Renal cortical epithelial cell (primary cell): ENCODE measurements around the gene ZNF143. TPM values are rescaled to one million over a fixed set of nuclear protein-coding genes. Genes with fewer than 3 reads are reported as not detected.
"Not testable (repeated sequence)": the region's sequence is repeated elsewhere in the genome, so short reads cannot be mapped to it uniquely, and the experiment has no call there.

ENCODE experiments used
- DNase-seq: peaks from one replicate; pipeline ENCODE4 v3.0.0-alpha.2; 2011; ENCODE audit warnings: low read depth
- total RNA-seq: library from RNA; depleted of rRNA; stranded (reverse); fragments of >200 nt; gene quantifications from 2 replicates; pipeline ENCODE4 v1.2.3, GENCODE V29; 2014

Gene ZNF143
- total RNA-seq, 1 donor from 2014 or later, result 40.0 TPM

- DNase-seq, result not testable (repeated sequence)
These were observed 88.4 kb downstream of the ZNF143 start for GRCh38 chr11:9549216-9549615.

- peak; percentile 38 for DNase-seq
These were observed 89.4 kb downstream of the ZNF143 start for GRCh38 chr11:9550191-9550628.

DNA sequence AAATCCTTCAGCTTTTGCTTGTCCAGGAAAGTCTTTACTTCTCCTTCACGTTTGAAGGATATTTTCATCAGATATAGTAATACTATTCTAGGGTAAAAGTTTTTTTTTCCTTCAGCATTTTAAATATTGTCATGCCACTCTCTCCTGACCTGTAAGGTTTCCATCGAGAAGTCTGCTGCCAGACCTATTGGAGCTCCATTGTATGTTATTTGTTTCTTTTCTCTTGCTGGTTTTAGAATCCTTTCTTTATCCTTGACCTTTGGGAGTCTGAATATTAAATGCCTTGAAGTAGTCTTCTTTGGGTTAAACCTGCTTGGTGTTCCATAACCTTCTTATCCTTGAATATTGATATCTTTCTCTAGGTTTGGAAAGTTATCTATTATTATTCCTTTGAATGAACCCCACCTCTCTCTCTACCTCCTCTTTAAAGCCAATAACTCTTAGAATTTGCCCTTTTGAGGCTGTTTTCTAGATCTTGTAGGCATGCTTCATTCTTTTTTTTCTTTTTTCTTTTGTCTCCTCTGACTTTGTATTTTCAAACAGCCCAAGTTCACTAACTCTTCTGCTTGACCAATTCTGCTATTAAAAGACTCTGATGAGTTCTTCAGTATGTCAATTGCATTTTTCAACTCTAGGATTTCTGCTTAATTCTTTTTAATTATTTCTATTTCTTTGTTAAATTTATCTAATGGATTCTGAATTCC, 100.6 kb downstream of the ZNF143 start:
- DNase-seq, result no peak

DNA sequence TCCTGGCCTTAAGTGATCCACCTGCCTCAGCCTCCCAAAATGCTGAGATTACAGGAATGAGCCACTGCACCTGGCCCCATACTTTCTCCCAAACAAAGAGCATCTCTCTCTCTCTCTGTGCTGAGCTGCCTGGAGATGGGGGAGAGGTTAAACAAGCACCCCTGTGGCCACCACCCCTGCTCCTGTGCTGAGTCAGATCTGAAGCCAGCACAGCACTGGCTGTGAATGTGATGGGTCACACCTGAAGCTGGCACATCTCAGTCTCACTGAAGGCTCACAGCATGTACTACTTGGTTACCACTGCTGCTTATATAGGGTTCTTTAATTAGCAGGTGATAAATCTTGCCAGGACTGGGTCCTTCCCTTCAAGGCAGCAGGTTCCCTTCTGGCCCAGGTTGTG, 101.9 kb downstream of the ZNF143 start:
- DNase-seq, result peak; percentile 41

DNA sequence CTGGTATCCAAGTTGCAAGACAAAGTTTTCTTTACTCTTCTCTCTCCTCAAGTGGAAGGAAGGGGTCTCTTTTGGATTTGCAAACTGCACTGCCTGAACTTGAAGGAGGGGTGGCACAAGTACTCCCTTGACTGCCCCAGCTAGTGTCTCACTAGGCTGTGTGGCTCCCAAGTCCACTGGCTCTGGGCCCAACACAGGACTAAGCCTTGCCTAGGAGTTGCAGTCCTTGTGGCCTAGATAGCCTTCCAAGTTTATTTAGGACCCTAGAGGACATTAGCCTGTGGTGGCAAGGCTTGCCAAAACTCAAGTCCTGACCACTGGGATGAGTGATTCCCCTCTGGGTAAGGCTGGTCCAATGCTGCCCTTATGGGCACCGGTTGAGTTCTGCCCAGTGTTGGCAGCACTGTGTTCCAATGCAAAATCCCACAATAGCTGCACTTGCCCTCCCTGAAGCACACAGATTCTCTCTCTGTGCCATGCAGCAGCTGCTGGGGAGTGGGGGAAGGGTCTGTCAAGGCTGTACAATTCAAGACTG, 102.5 kb downstream of the ZNF143 start:
- no peak for DNase-seq

DNA sequence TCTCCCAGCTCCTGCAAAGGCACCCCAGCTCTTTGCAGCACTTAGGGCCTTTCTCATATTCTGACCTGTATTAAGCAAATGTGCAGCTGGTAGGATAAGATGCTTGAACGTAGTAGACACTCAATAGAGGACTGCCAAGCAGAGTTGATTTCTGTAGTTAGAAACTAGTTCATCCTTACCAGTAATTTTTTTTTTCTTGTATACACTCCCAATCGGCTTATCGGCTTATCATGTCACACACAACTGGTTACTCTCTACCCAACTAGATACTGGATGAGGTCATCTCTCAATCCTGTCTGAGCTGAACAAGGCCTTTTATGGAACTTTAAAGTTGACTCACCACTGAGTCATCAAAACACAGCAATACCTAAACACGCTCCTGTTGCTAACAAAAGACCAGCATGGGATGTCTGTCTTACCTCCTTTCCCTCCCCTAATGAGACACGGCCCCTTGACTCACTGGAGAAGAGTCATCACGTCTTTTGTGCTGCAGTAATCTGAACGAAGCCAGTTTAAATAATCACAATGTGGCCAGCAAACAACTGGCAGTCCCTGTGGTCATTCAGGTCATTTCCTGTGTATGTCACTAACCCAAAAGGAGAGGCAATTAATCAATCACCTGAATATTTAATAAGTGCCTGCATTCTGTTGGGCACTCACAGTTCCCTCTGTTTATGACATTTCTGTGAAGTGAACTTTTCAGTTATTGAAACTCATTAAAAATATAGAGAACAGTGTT, 105.2 kb downstream of the ZNF143 start:
- peak; percentile 100 for DNase-seq

- DNase-seq, result peak; percentile 40
These were observed 105.8 kb downstream of the ZNF143 start for GRCh38 chr11:9566561-9567063.

- DNase-seq, result no peak
These were observed 106.6 kb downstream of the ZNF143 start for GRCh38 chr11:9567401-9567800.

- DNase-seq, result peak; percentile 43
These were observed 107.5 kb downstream of the ZNF143 start for GRCh38 chr11:9568161-9568853.

GRCh38 chr11:9568854-9569587, 108.2 kb downstream of the ZNF143 start:
- DNase-seq, result peak; percentile 100

GRCh38 chr11:9569588-9570164, 108.9 kb downstream of the ZNF143 start:
- no peak for DNase-seq

- no peak for DNase-seq
These were observed 109.7 kb downstream of the ZNF143 start for GRCh38 chr11:9570313-9571025.

DNA sequence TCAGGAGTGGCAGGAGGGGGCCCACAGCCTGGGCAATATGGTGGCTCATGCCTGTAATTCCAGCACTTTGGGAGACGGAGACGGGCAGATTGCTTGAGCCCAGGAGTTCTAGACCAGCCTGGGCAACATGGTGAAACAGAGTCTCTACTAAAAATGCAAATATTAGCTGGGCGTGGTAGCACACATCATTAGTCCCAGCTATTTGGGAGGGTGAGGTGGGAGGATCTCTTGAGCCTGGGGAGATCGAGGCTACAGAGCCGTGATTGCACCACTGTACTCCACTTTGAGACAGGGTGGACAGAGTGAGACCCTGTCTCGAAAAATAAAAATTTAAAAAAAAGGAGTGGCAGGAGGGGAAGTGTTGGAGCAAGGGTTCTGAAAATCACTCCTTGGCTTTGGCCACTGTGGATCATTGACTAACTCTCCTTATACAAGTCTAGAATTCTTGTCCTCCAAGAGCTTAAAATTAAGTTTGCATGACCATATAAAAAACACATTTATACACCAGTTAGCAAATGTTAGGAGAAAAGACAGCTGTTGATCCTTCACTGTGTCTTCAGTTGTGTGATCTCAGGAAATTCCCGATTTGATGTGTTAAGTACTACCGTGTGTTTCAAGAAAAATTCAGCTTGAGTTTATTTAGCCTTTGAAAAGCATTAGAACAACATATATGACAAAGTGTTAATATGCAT, 110.4 kb downstream of the ZNF143 start:
- DNase-seq, result no peak

GRCh38 chr11:9571763-9572115, 110.9 kb downstream of the ZNF143 start:
- DNase-seq, result no peak

- DNase-seq, result peak; percentile 94
These were observed 112.4 kb downstream of the ZNF143 start, which contains the start of gene WEE1 for GRCh38 chr11:9573052-9573774. TSS of gene WEE1 (plus strand) at chr11:9573670. CDS start at chr11:9573934, 264 bp downstream.

- no peak for DNase-seq
These were observed 113.2 kb downstream of the ZNF143 start for GRCh38 chr11:9573775-9574621.

DNA sequence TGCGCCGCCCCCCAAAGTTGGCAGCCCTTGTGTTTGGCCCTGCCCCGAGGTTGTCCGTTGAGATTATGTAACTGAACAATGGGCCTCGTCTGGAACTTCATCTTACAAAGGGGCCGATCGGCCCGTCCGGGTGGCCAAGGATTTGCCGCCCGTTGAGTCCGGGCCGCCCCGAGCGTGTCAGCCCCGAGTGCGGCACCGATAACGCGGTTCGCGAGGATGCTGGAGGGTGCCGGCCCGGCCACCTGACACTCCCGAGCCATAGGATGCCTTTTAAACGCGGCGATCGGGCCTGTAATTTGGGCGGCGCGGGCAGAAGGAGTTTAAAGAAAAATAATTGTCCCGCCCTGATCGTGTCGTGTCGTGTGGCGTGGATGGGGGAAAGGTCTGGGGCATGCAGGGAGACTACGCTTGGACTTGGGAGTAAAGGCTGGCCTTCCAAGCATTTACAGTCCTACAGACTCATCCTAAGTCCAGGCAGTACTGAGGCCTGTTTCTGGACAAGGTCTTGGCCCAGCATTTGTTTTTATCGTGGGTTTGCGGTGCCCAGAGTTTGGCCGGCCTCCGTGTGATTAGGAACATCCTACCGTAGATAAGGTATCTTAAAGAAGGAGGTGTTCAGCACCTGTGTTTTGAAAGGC, 113.9 kb downstream of the ZNF143 start:
- DNase-seq, result no peak
